Uterus (tissue), 4 donors: Measurements from ENCODE around the gene FZD7. TPM values are rescaled to one million over a fixed set of nuclear protein-coding genes. Genes with fewer than 3 reads are reported as not detected.

Source experiments
- DNase-seq, 2 donors: peaks; one replicate each; pipeline ENCODE4 v3.0.0-alpha.2; 2019 to 2020
- H3K27ac ChIP-seq, 2 donors: fragments of 200-600 bp; sonication (generic); 1 replicate in 1 of 2; 2 replicates in 1 of 2; pipeline ENCODE4 v1.5.1; 2016 to 2018
- H3K27me3 ChIP-seq, 2 donors: fragments of 200-600 bp; sonication (generic); one replicate each; pipeline ENCODE4 v1.5.1; 2018 to 2019; ENCODE audit warnings: control low read depth in 1 of 2
- H3K36me3 ChIP-seq, 2 donors: fragments of 200-600 bp; sonication (generic); one replicate each; pipeline ENCODE4 v1.5.1; 2019; ENCODE audit warnings: control low read depth in 1 of 2
- H3K4me1 ChIP-seq, 2 donors: fragments of 200-600 bp; sonication (generic); one replicate each; pipeline ENCODE4 v1.5.1; 2018 to 2019; ENCODE audit warnings: control low read depth in 1 of 2
- H3K4me3 ChIP-seq, 2 donors: fragments of 200-600 bp; sonication (generic); 1 replicate in 1 of 2; 2 replicates in 1 of 2; pipeline ENCODE4 v1.5.1; 2018 to 2019; ENCODE audit warnings: mild to moderate bottlenecking in 1 of 2
- H3K9me3 ChIP-seq, 2 donors: fragments of 200-600 bp; sonication (generic); one replicate each; pipeline ENCODE4 v1.5.1; 2019; ENCODE audit warnings: control low read depth in 1 of 2
- CTCF ChIP-seq, 4 experiments: fragments of 200-600 bp in 2 of 4; fragments of 450-650 bp in 2 of 4; sonication (generic) in 2 of 4; IDR thresholded peaks; one replicate each; pipeline ENCODE4 v1.5.1; 2016 to 2019; ENCODE audit warnings: antibody characterized with exemption in 4 of 4, mild to moderate bottlenecking in 2 of 4, moderate library complexity in 1 of 4
- POLR2A ChIP-seq, 2 donors: fragments of 450-650 bp; IDR thresholded peaks; one replicate each; pipeline ENCODE4 v1.6.1; 2016; ENCODE audit warnings: antibody characterized with exemption in 2 of 2, mild to moderate bottlenecking in 1 of 2, moderate library complexity in 1 of 2
- intact Hi-C: fragments of 100-400 bp; cut with DNase I; formaldehyde crosslinking; loops from one replicate; pipeline ENCODE4 v1.15.1; 2023; ENCODE audit warnings: low total_unique reads
- total RNA-seq, 4 donors: library from RNA; depleted of rRNA in 3 of 4; stranded (reverse); fragments of >200 nt in 3 of 4; gene quantifications; one replicate each; pipeline versions ENCODE4 v1.1.0 to v1.2.4, GENCODE V29; 2014 to 2023
- donor health status: DM: yes; HTN: yes; CAD: no.

Gene FZD7
- total RNA-seq, 4 donors from 2014 or later, result 0.77 to 38.8 (median 20.0) TPM

- TF ChIP-seq POLR2A (IDR thresholded peaks at IDR 0.05), result no peak
- no peak for TF ChIP-seq CTCF (IDR thresholded peaks at IDR 0.05)
- H3K4me1 ChIP-seq, result no peaks in the 10 kb centered on the region
- no peak overlapping the region for H3K4me3 ChIP-seq
- H3K27me3 ChIP-seq, result no peaks in the 10 kb centered on the region
- no peak overlapping the region for H3K27ac ChIP-seq
- intact Hi-C loops, result no loop called here
- no peaks in the 10 kb centered on the region for H3K9me3 ChIP-seq
- H3K36me3 ChIP-seq, result no peaks in the 10 kb centered on the region
- DNase-seq, result no peak
These were observed 37.6 kb upstream of the FZD7 start for GRCh38 chr2:201996006-201996405.

GRCh38 chr2:201996679-201997314 is 36.9 kb upstream of the FZD7 start:
- H3K27me3 ChIP-seq, result no peaks in the 10 kb centered on the region
- H3K4me1 ChIP-seq, result no peaks in the 10 kb centered on the region
- intact Hi-C loops, result no loop called here
- TF ChIP-seq CTCF (IDR thresholded peaks at IDR 0.05) (no peak), POLR2A (IDR thresholded peaks at IDR 0.05) (no peak)
- no peaks in the 10 kb centered on the region for H3K9me3 ChIP-seq
- DNase-seq, result no peak
- H3K36me3 ChIP-seq, result no peaks in the 10 kb centered on the region
- H3K27ac ChIP-seq, result peak overlapping the region in 1 of 2 donors; percentile 36
- H3K4me3 ChIP-seq, result no peak overlapping the region

- no peak for TF ChIP-seq CTCF (IDR thresholded peaks at IDR 0.05)
- no peak for TF ChIP-seq POLR2A (IDR thresholded peaks at IDR 0.05)
- H3K9me3 ChIP-seq, result no peaks in the 10 kb centered on the region
- DNase-seq, result no peak
- H3K4me3 ChIP-seq, result no peak overlapping the region
- H3K36me3 ChIP-seq, result no peaks in the 10 kb centered on the region
- H3K4me1 ChIP-seq, result no peaks in the 10 kb centered on the region
- H3K27ac ChIP-seq, result no peak overlapping the region
- intact Hi-C loops, result no loop called here
- H3K27me3 ChIP-seq, result no peaks in the 10 kb centered on the region
These were observed 34.4 kb upstream of the FZD7 start for GRCh38 chr2:201999279-201999678.

GRCh38 chr2:202001826-202002225 is 31.8 kb upstream of the FZD7 start:
- Histone ChIP-seq H3K4me3 (no peak overlapping the region), H3K36me3 (no peaks in the 10 kb centered on the region), H3K4me1 (no peaks in the 10 kb centered on the region), H3K27ac (no peak overlapping the region), H3K27me3 (no peaks in the 10 kb centered on the region), H3K9me3 (no peaks in the 10 kb centered on the region)
- intact Hi-C loops, result no loop called here
- no peak for DNase-seq
- no peak for TF ChIP-seq CTCF (IDR thresholded peaks at IDR 0.05)
- TF ChIP-seq POLR2A (IDR thresholded peaks at IDR 0.05), result no peak

- DNase-seq, result no peak
- TF ChIP-seq CTCF (IDR thresholded peaks at IDR 0.05) (no peak), POLR2A (IDR thresholded peaks at IDR 0.05) (no peak)
- Histone ChIP-seq H3K4me3 (no peak overlapping the region), H3K27ac (no peak overlapping the region), H3K4me1 (no peaks in the 10 kb centered on the region), H3K27me3 (no peaks in the 10 kb centered on the region), H3K9me3 (no peaks in the 10 kb centered on the region), H3K36me3 (no peaks in the 10 kb centered on the region)
- intact Hi-C loops, result no loop called here
These were observed 31.3 kb upstream of the FZD7 start for GRCh38 chr2:202002381-202002780.
